ENCODE results near the gene TMEM150A.

GRCh38 chr2:85635011-85635410 is 32.5 kb upstream of the TMEM150A start:
- TF ChIP-seq, protein P1, sequence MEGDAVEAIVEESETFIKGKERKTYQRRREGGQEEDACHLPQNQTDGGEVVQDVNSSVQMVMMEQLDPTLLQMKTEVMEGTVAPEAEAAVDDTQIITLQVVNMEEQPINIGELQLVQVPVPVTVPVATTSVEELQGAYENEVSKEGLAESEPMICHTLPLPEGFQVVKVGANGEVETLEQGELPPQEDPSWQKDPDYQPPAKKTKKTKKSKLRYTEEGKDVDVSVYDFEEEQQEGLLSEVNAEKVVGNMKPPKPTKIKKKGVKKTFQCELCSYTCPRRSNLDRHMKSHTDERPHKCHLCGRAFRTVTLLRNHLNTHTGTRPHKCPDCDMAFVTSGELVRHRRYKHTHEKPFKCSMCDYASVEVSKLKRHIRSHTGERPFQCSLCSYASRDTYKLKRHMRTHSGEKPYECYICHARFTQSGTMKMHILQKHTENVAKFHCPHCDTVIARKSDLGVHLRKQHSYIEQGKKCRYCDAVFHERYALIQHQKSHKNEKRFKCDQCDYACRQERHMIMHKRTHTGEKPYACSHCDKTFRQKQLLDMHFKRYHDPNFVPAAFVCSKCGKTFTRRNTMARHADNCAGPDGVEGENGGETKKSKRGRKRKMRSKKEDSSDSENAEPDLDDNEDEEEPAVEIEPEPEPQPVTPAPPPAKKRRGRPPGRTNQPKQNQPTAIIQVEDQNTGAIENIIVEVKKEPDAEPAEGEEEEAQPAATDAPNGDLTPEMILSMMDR (IDR thresholded peaks at IDR 0.05): no peak
- TF ChIP-seq POLR2A (IDR thresholded peaks at IDR 0.05): no peak
- TF ChIP-seq EP300 (IDR thresholded peaks at IDR 0.05): no peak

Measured in tibial nerve (tissue), 4 donors.